HG02943 (cell line): ENCODE measurements around the gene SLC39A3.

Experiments
- ATAC-seq: cut with Tn5 transposase; IDR thresholded peaks from one replicate; pipeline ENCODE4 v1.9.1; 2021; ENCODE audit warnings: mild to moderate bottlenecking, low read depth, moderate library complexity; ENCODE audit not compliant: unreplicated experiment

SLC39A3 gene

DNA sequence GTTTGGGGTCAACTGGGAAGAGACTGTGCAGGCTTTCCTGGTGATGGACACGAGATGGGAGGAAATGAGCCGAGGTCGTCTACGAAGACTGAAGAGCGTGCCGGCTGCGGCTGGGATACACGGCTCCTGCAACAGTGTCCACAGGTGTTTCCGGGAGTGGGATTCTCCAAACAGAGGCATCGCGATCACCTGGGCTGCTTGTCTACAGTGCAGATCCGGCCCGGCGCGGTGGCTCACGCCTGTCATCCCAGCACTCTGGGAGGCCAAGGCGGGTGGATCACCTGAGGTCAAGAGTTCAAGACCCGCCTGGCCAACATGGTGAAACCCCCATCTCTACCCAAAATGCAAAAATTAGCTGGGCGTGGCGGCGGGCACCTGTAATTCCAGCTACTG lies 11.6 kb upstream of the SLC39A3 start:
- no peak for ATAC-seq

DNA sequence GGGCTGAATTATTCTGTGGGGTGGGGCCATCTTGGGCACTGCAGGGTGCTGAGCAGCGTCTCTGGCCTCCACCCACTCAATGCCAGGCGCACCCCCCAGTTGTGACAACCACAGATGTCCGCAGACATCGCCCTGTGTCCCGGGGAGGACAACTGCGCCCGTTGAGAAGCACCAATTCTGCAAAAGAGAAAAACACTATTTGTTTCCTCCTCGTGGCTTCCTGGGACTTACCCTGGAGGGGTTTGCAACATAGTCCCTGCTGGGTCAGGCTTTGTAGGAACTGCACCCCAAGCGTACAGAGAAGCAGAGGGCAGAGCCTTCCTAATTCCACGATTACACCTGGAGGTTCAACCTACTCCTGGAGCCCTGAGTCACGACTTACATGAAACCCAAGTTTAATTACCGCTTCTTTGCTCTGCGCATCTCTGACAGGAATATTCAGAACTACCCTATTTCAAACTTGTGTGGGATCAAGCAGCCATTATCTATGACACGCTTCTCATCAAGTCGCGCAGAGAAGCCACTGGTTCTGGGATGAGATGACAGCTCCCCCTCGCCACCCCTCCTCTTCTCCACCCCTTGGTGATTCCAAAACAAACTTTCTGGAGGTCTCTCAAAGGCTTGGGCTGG lies 11.1 kb upstream of the SLC39A3 start:
- no peak for ATAC-seq

DNA sequence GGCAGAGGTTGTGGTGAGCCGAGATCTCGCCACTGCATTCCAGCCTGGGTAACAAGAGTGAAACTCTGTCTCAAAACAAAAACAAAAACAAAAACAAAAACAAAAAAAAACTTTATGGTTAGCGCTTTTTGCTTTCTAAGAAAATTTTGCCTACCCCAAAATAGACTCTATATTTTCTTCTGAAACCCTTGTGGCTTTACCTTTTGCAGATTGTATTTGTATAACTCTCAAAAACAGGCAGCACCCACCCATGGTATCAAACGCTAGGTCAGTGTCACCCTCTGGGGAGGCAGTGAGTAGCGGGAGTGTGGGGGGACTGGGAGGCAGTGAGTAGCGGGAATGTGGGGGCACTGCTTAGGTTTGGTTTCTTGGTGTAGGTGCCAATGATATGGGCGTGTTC lies 7.5 kb upstream of the SLC39A3 start:
- no peak for ATAC-seq

DNA sequence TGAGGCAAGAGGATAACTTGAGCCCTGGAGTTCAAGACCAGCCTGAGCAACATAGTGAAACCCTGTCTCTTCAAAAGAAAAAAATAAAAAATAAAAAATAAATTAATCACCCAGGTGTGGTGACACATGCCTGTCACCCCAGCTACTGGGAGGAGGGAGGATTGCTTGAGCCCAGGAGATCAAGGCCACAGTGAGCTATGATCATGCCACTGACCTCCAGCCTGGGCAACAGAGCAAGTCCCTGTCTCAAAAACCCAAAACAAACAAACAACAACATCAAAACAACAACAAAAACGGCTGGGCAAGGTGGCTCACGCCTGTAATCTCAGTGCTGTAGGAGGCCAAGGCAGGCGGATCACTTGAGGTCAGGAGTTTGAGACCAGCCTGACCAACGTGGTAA lies 4.3 kb upstream of the SLC39A3 start:
- ATAC-seq, result no peak

DNA sequence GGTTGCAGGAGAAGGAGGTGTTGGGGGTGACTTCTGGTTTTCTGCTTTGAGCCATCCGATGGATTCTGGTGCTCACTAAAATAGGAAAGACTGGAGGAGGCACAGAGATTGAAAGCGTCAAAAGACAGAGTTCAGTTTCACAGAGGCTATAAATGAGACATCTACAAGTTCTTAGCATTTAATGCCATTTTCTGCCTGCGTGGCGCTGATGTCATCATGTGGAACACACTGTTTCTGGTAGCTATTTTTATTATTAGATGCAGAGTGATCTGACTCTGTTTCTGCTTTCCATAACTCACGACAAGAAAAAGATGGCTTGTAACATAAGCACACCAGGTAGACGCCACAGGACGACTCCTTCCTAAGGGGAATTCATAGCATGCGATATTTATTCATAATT lies 3.3 kb upstream of the SLC39A3 start:
- no peak for ATAC-seq

DNA sequence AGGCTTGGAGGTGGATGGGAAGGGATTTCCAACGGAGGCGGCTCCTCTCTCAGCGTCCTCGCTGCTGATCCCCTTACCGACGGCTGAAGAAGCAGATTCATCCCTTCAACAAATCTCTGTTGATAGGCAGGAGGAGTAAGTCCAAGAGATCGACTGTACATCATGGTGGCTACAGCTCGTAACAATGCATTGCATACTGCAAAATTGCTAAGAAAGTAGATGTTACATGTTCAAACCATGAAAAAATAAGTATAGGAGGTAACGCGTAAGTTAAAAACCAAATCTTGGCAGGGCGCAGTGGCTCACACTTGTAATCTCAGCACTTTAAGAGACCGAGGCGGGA lies 468 bp upstream of the SLC39A3 start:
- no peak for ATAC-seq

DNA sequence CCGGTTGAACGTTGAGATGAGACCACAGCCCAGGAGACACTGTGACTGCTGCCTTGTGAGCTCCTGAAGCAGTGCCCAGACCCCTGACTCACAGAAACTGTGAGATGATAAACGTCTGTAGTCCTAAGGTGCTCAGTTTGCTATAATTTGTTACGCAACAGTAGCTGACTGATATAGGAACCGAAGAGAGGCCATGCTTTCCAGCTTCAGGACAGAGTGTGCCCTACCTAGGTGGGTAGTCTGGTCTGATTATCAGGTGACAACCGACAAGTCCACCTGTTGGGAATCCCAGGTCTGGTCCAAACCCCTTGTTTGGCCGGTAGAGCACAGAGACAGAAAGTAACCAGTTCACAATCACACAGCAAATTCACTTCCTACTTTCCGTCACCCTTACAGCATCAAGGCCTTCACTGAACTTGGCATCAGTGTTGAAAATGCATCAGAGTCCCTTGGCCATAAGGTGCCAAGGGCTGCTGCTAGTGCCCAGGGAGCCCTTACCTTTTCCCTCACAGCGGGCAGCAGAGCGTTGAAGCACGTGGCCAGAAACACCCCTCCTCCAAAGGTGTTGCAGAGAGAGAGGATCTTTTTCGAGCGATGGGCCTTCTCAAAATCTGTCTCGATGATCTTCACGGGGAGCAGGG lies 3.1 kb downstream of the SLC39A3 start:
- no peak for ATAC-seq

DNA sequence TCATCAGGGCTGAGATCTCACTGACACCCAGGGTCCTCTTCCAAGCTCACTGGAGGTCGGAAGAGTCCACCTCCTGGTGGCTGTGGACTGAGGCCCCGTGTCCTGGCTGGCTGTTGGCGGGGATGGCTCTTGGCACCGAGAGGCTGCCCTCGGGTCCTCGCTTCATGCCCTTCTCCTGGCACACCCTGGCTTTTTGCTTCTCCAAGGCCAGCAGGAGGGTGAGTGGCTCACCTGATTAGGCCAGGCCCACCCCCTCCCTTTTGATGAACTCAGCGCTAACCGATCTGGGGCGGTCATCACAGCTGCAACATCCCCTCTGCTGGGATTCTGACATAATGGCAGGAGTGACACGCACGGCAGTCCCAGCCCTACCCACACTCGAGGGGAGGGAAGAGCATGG lies 4.4 kb downstream of the SLC39A3 start:
- ATAC-seq, result no peak

DNA sequence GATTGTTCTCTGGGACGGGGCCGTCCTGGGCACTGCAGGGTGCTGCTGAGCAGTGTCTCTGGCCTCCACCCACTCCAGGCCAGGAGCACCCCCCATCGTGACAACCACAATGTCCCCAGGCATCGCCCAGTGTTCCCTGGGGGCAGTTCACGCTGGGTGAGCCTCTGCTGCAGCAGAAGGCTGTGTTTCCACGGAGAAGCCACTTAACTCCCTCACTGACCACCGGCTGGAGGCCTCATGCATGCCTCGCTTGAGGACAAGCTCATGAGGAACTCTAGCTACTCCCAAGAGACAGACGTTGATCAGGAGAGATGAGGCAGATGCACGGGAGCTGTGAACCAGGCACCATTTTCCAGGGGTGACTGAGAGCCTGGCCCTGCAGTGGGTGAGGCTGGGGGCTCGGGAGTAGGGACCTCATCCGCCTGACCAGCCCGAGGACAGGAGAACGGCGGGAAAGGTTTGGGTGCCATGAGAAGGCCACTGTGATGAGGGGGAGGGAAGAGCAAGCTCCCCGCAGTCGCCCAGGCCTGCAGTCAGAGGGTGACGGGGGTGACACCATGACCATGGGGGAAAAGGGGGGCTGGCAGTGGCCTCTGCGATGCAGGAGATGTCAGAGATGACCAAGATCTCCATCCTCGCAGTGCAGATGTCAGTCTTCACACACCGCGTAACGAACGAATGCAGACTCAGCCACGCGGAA lies 5.1 kb downstream of the SLC39A3 start:
- no peak for ATAC-seq

DNA sequence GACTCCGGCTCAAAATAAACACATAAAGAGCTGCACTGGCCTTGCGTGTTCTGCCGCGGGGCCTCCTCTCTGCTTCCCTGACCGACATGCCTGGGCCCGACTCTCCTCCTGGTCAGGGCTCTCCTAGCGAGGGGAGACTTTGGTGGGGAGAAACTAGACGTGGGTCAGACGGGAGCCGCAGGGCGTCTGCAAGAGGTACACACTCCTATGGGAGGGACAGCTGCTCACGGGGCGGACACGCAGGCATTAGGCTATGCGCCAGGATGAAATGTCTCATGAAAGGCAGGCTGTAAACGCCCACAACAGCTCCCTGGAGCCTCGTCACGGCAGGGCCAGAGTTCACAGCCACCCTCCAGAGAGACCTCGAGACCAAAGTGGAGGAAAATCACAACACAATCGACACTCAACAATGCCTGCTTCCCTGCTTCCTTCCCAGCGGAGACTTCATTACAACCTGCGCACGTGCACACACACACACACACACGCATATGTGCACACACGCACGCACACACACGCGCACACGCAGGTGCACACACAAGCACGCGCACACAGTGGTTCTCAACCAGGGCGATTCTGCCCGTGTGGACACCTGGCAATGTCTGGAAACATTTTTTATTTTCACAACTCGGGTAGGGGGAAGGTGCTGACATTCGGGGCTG lies 5.8 kb downstream of the SLC39A3 start:
- no peak for ATAC-seq

DNA sequence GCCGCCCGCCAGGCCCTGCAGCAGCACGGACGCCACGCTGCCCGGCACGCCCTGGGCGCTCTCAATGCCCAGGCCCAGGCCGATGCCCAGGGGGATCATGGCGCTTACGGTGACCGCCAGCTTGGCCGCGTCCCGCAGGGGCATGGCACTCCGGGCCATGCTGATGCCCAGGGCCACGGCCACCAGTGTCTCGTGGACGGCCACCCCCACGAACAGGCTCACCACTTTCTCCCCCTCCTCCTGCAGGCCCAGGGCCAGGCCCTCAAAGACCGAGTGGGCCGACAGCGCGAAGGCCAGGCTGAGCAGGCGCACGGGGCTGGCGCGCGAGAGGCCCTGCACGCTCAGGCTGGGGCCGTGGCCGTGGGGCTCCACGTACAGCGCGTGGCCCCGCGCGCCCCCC lies 6.9 kb downstream of the SLC39A3 start:
- ATAC-seq, result no peak

DNA sequence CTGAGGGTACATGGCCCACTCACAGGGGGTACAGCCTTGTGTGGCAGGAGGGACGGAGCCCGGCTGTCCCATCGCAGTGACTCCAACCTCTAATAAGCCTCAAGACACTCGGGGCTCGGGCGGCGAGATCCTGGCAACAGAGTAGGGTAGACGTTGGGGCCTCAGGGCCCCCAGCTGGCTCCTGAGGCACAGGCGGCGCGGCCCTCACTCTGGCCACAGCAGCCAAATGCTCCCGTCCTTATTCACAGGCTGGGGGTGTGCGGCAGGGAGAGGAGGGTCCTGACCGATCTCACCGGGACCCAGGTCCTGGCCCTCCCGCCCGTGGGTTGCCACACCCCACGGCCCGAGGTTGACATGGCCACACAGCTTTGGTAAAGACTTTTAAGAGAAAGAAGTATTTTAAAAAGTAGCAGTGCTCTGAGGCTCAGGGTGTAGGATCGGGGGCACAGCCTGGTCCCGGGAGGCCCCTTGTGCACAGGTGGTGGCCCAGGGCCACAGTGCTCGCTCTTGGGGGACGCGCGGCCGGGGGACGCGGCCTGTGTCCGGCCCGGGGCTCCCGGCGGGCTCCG lies 7.6 kb downstream of the SLC39A3 start:
- ATAC-seq, result no peak

DNA sequence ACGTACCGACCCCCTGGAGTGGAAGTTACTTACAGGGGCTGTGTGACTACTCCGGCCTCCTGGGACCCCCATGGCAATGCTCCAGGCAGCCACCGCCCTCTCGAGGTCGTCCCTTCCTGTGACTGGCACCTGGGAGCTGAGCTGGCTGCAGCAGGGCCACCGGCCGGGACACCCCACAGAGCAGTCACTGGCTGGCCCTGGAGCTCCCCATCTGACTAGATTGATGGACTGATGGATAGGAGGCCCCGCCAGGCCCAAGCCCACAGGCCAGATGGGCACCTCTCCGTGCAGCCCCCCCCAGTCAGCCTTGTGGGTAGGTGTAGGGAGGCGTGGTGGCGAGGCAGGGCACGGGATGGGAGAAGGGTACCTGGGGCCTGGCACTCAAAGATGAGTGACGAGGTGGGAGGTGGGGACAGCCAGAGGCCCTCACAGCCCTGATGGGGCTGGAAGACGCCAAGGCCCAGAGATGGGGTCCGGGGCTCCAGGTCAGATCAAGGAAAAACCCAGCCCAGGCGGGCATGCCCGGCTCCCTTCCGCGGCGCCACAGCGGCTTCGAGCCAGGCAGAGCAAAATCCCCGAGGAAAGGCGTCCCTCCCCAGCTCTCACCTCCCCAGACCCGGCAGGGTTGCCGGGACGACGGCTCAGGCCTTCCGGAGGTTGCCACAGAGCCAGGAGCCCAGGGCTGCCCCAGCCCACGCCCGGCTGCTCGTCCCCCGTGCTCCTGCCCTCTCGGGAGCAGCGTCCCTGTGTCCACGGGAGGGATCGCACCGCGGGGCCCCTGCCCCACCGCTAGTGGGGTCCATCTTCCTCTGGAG lies 8.4 kb downstream of the SLC39A3 start:
- no peak for ATAC-seq

DNA sequence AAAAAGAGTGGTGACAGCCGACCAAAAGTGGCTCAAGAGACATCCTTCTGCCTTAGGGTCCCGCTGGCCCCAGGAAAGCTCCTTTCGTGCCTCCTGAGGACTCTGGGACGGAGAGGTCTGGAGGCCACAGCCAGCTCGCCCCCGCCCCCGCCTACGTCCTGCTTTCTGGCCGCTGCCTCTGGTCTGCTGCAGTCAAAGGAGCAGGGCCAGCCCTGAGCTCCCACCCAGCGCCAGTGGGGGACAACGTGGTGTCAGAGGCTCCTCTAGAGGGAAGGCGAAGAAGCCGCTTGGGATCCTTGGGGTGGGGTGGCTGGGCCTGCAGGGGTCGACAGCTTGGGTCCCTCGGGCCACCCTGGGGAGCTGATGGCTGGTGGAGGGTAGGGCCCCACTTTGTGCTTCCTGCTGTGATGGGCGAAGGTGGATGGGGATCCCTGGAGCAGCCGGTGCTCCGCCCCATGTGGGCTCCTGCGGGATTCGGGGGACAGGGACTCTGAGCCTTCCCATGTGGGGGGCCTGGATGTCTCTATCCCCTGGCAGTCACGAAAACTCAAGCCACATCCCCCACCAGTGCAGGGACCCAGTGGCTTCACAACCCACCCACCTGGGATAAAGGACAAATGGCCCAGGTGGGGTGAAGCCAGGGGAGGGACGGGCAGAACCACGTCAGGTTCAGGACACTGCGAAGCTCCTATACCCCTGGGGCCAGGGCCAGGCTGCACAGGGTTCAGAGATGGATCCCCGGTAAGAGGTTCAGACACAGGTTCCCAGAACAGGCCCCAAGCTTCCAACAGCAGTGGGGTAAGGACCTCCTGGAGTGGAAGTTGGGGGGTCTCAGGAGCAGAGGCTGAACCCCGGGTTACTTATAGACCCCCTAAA lies 9.6 kb downstream of the SLC39A3 start:
- no peak for ATAC-seq

DNA sequence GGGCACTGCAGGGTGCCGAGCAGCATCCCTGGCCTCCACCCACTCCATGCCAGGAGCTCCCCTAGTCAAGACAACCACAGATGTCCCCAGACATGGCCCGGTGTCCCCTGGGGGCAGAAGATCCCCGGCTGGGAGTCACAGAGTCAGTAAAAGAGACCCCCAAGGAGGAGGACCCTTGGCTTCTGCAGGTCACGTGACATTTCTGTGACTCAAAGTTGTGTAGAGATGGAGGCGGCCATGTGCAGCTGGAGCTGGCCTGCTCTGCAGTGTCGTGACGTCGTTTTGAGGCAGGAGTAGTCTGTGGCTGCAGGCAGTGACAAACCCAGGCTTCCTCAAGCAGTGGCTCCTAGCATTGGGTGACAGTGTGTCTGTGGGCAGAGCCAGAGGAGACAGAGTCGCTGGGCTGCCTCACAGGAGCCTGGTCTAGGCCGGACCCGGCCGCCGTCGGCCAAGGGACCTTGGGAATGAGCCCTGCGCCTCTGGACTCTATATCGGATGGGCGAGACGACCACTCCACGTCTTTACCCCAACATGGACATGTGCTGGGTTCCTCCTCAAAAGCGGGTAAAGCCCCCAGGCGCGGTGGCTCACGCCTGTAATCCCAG lies 10.9 kb downstream of the SLC39A3 start:
- ATAC-seq, result no peak

DNA sequence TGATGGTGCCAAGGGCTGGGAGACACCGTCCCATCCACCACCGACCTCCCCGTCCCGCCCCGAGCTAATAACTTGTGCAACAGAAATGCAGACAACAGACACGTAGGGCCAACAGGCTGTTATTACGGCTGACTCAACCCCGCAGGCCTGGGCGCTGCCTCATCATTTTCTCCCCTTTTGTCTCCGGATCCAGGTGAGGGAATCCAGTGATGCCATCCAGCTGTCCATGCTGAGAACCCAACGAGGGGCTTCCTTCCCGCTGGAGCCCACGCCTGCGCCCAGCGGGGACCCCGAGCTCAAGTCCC lies 12.2 kb downstream of the SLC39A3 start:
- ATAC-seq, result no peak

DNA sequence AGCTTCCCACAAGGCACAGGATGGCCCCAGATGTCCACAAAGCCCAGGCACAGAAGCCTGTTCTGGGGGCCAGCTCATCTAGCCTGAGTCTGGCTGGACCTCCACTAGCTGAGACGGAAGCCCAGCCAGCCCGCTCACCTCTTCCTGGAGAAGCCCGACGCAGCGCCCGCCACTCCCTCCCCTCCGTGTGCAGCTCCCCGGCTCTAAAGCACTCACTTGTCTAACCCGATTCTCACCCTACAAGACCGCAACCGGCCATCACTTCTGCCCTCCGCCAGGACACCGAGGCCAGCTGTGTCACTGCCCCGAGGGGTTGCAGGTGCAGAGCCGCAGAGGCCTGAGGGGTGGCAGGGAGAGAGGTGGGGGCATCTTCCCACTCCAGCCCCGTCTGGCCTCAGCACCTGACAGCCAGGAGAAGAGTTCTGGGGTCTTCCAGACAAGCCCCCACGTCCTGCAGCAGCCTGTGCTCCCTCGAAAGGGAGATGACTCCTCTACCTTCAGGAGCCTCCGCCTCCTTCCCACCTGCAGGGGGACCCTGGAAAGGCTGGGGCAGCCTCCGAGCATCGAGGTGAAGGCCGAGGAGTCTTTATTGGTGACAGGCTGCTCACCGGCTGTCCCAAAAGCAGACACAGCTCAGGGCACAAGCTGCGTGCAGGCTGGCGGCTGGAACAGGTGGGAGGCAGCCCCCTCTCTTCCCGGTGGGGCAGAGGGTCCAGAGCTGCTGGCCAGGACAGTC lies 12.7 kb downstream of the SLC39A3 start:
- no peak for ATAC-seq

DNA sequence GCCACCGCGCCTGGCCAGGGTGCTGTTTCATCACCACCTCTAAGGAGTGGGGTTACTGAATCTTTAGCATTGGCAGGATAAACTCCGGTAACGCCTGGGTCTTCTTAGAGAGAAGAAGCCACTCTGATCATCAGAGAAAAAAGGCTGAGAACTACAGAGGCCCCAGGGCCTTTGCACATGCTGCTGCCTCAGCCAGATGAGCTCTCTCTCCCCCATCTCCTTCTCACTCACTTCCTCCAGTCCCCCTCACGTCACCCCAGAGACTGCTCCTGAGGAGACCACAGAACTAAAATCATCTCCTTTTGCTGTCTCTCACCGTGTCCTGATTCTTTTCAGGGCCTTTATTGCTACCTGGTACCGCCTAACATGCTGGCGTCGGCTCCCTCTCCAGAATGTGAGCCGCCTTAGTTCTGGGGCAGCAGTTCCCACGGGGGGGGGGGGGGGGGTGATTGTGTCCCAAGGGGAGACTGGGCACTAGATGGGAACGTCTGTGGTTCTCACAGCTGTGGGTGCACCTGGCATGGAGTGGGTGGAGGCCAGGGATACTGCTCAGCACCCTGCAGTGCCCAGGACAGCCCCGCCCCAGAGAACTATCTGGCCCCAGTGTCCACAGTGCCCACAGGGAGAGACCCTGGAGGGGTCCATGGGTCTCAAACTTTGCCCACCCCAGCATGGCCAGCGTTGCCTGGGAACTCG lies 13.5 kb downstream of the SLC39A3 start:
- ATAC-seq, result no peak
